ENCODE data around the gene PCDHGC3.

PCDHGC3 gene

GRCh38 chr5:141484310-141484640 lies 8.5 kb downstream of the PCDHGC3 start:
- Histone ChIP-seq H3K79me2 (ENCODE audit: low read length) (no peaks in the 10 kb centered on the region), H3F3A (ENCODE audit: insufficient read depth, low read length) (no peaks in the 10 kb centered on the region), H3K4me1 (ENCODE audit: low read length) (no peaks in the 10 kb centered on the region), H4K20me1 (ENCODE audit: insufficient read depth, low read length) (no peaks in the 10 kb centered on the region), H3K9me2 (replicated peaks; ENCODE audit: insufficient read depth, low read length) (no peaks in the 10 kb centered on the region), H3K9ac (ENCODE audit: low read length) (no peak overlapping the region), H3K27ac (ENCODE audit: low read length) (no peak overlapping the region), H3K27me3 (replicated peaks; ENCODE audit: insufficient read depth, low read length) (no peaks in the 10 kb centered on the region), H3K9me3 (replicated peaks; ENCODE audit: insufficient read depth, low read length) (no peaks in the 10 kb centered on the region), H3K4me2 (ENCODE audit: low read depth, low read length) (no peak overlapping the region), H2AFZ (ENCODE audit: low read length) (no peak overlapping the region), H3K4me3 (ENCODE audit: low read length) (no peak overlapping the region), H3K36me3 (replicated peaks; ENCODE audit: insufficient read depth, low read length) (no peaks in the 10 kb centered on the region)
- DNase-seq, result no peak
- no peak for TF ChIP-seq EZH2phosphoT487 (IDR thresholded peaks at IDR 0.05; ENCODE audit: low read length)
- no peak for TF ChIP-seq EZH2 (optimal IDR thresholded peaks at IDR 0.05; ENCODE audit: low read depth, low read length)
- TF ChIP-seq CTCF (IDR thresholded peaks at IDR 0.05; ENCODE audit: low read length), result no peak

- Histone ChIP-seq H3K4me1 (ENCODE audit: low read length) (no peaks in the 10 kb centered on the region), H3K36me3 (replicated peaks; ENCODE audit: insufficient read depth, low read length) (no peaks in the 10 kb centered on the region), H3F3A (ENCODE audit: insufficient read depth, low read length) (no peaks in the 10 kb centered on the region), H3K79me2 (ENCODE audit: low read length) (no peaks in the 10 kb centered on the region), H3K4me2 (ENCODE audit: low read depth, low read length) (no peak within 1 kb of the TSS), H4K20me1 (ENCODE audit: insufficient read depth, low read length) (no peaks in the 10 kb centered on the region), H3K9ac (ENCODE audit: low read length) (no peak within 1 kb of the TSS), H2AFZ (ENCODE audit: low read length) (no peak within 1 kb of the TSS), H3K4me3 (ENCODE audit: low read length) (no peak within 1 kb of the TSS), H3K9me2 (replicated peaks; ENCODE audit: insufficient read depth, low read length) (no peaks in the 10 kb centered on the region), H3K9me3 (replicated peaks; ENCODE audit: insufficient read depth, low read length) (no peaks in the 10 kb centered on the region), H3K27ac (ENCODE audit: low read length) (no peak within 1 kb of the TSS), H3K27me3 (replicated peaks; ENCODE audit: insufficient read depth, low read length) (no peaks in the 10 kb centered on the region)
- TF ChIP-seq EZH2phosphoT487 (IDR thresholded peaks at IDR 0.05; ENCODE audit: low read length) (no peak), CTCF (IDR thresholded peaks at IDR 0.05; ENCODE audit: low read length) (no peak), EZH2 (optimal IDR thresholded peaks at IDR 0.05; ENCODE audit: low read depth, low read length) (no peak)
- no peak for DNase-seq
These were observed 9.0 kb downstream of the PCDHGC3 start, which contains the start of gene PCDHGC4 for GRCh38 chr5:141484641-141485311. Gene PCDHGC4 (plus strand): TSS chr5:141485030. CDS start chr5:141485174, 144 bp downstream.

- Histone ChIP-seq H3K27me3 (replicated peaks; ENCODE audit: insufficient read depth, low read length) (no peaks in the 10 kb centered on the region), H3K9me2 (replicated peaks; ENCODE audit: insufficient read depth, low read length) (no peaks in the 10 kb centered on the region), H3K4me1 (ENCODE audit: low read length) (no peaks in the 10 kb centered on the region), H3K4me3 (ENCODE audit: low read length) (no peak overlapping the region), H2AFZ (ENCODE audit: low read length) (no peak overlapping the region), H3K79me2 (ENCODE audit: low read length) (no peaks in the 10 kb centered on the region), H4K20me1 (ENCODE audit: insufficient read depth, low read length) (no peaks in the 10 kb centered on the region), H3K9me3 (replicated peaks; ENCODE audit: insufficient read depth, low read length) (no peaks in the 10 kb centered on the region), H3K9ac (ENCODE audit: low read length) (no peak overlapping the region), H3K36me3 (replicated peaks; ENCODE audit: insufficient read depth, low read length) (no peaks in the 10 kb centered on the region), H3F3A (ENCODE audit: insufficient read depth, low read length) (no peaks in the 10 kb centered on the region), H3K4me2 (ENCODE audit: low read depth, low read length) (no peak overlapping the region), H3K27ac (ENCODE audit: low read length) (no peak overlapping the region)
- no peak for DNase-seq
- no peak for TF ChIP-seq EZH2phosphoT487 (IDR thresholded peaks at IDR 0.05; ENCODE audit: low read length)
- no peak for TF ChIP-seq CTCF (IDR thresholded peaks at IDR 0.05; ENCODE audit: low read length)
- no peak for TF ChIP-seq EZH2 (optimal IDR thresholded peaks at IDR 0.05; ENCODE audit: low read depth, low read length)
These were observed 9.7 kb downstream of the PCDHGC3 start for GRCh38 chr5:141485321-141486055.

Data from MM.1S (cell line).